ENCODE data around the gene HMGCLL1. TPM values are rescaled to one million over a fixed set of nuclear protein-coding genes. Genes with fewer than 3 reads are reported as not detected.

The HMGCLL1 gene
- total and polyA plus RNA-seq, 7 donors = 0.32 to 1.3 (median 0.56) TPM

GRCh38 chr6:55405474-55406235 is 173.3 kb downstream of the HMGCLL1 start:
- intact Hi-C loops (cut with DNase I) = no loop called here
- no peak for ATAC-seq
- 61 to 69% (median 61%) methylated on average over 7 of the region's 7 CpGs for WGBS, 3 donors
- Histone ChIP-seq H3K27ac (no peak overlapping the region), H3K27me3 (ENCODE audit: insufficient read depth in 3 of 3, low read length in 2 of 3) (no peaks in the 10 kb centered on the region), H3K4me1 (no peaks in the 10 kb centered on the region), H3K4me3 (no peak overlapping the region), H3K9me3 (no peaks in the 10 kb centered on the region), H3K36me3 (ENCODE audit: insufficient read depth in 1 of 2, low read depth in 1 of 2) (no peaks in the 10 kb centered on the region)
- DNase-seq = no peak
- no peak for TF ChIP-seq CTCF (IDR thresholded peaks at IDR 0.05)

- Histone ChIP-seq H3K4me1 (no peaks in the 10 kb centered on the region), H3K4me3 (no peak overlapping the region), H3K36me3 (ENCODE audit: insufficient read depth in 1 of 2, low read depth in 1 of 2) (no peaks in the 10 kb centered on the region), H3K9me3 (no peaks in the 10 kb centered on the region), H3K27ac (no peak overlapping the region), H3K27me3 (ENCODE audit: insufficient read depth in 3 of 3, low read length in 2 of 3) (no peaks in the 10 kb centered on the region)
- no peak for ATAC-seq
- intact Hi-C loops (cut with DNase I) = no loop called here
- whole genome bisulfite sequencing, 3 donors = 17 to 29% (median 25%) methylated on average over 1 of the region's 1 CpG
- no peak for DNase-seq
- no peak for TF ChIP-seq CTCF (IDR thresholded peaks at IDR 0.05)
These were observed 179.6 kb downstream of the HMGCLL1 start for GRCh38 chr6:55399351-55399750.

GRCh38 chr6:55397986-55398385 is 181.0 kb downstream of the HMGCLL1 start:
- WGBS, 3 donors = 79 to 84% (median 82%) methylated on average over 3 of the region's 3 CpGs
- no peaks in the 10 kb centered on the region for H3K9me3 ChIP-seq
- ATAC-seq (no peak), DNase-seq (no peak)
- no peaks in the 10 kb centered on the region for H3K27me3 ChIP-seq (ENCODE audit: insufficient read depth in 3 of 3, low read length in 2 of 3)
- no peak for TF ChIP-seq CTCF (IDR thresholded peaks at IDR 0.05)
- intact Hi-C loops (cut with DNase I) = no loop called here
- no peak overlapping the region for H3K4me3 ChIP-seq
- no peaks in the 10 kb centered on the region for H3K4me1 ChIP-seq
- no peak overlapping the region for H3K27ac ChIP-seq
- no peaks in the 10 kb centered on the region for H3K36me3 ChIP-seq (ENCODE audit: insufficient read depth in 1 of 2, low read depth in 1 of 2)

- Histone ChIP-seq H3K4me3 (no peak overlapping the region), H3K4me1 (no peaks in the 10 kb centered on the region), H3K36me3 (ENCODE audit: insufficient read depth in 1 of 2, low read depth in 1 of 2) (no peaks in the 10 kb centered on the region), H3K27ac (no peak overlapping the region), H3K27me3 (ENCODE audit: insufficient read depth in 3 of 3, low read length in 2 of 3) (no peaks in the 10 kb centered on the region), H3K9me3 (no peaks in the 10 kb centered on the region)
- whole genome bisulfite sequencing, 3 donors = 48 to 51% (median 48%) methylated on average over 3 of the region's 3 CpGs
- TF ChIP-seq CTCF (IDR thresholded peaks at IDR 0.05) = no peak
- DNase-seq (no peak), ATAC-seq (no peak)
- intact Hi-C loops (cut with DNase I) = no loop called here
These were observed 183.1 kb downstream of the HMGCLL1 start for GRCh38 chr6:55395871-55396270.

GRCh38 chr6:55388211-55388610 is 190.8 kb downstream of the HMGCLL1 start:
- no peaks in the 10 kb centered on the region for H3K9me3 ChIP-seq
- H3K27me3 ChIP-seq (ENCODE audit: insufficient read depth in 3 of 3, low read length in 2 of 3) = peaks cover 0 to 2% (median 0%) of the 10 kb centered on the region in 3 donors
- no peaks in the 10 kb centered on the region for H3K36me3 ChIP-seq (ENCODE audit: insufficient read depth in 1 of 2, low read depth in 1 of 2)
- intact Hi-C loops (cut with DNase I) = no loop called here
- ATAC-seq = no peak
- no peak overlapping the region for H3K4me3 ChIP-seq
- TF ChIP-seq CTCF (IDR thresholded peaks at IDR 0.05) = no peak
- no peak overlapping the region for H3K27ac ChIP-seq
- no peak for DNase-seq
- 82 to 91% (median 88%) methylated on average over 3 of the region's 3 CpGs for WGBS, 3 donors
- H3K4me1 ChIP-seq = no peaks in the 10 kb centered on the region

All from psoas muscle (tissue), 8 donors.